Calu3 (cell line): ENCODE data around the gene NLN. TPM values are rescaled to one million over a fixed set of nuclear protein-coding genes. Genes with fewer than 3 reads are reported as not detected.

Experiments
- BruUV-seq: library from RNA; stranded (reverse); fragments of 400-500 nt; replicated peaks from 2 replicates; lab custom pipeline; 2021; lab: Mats Ljungman, UMichigan
- CTCF ChIA-PET: fragments of 300-600 bp; sonication (Branson Sonifier 250); formaldehyde crosslinking; loops from one replicate; lab custom pipeline; 2022; ENCODE audit warnings: antibody characterized with exemption; lab: Charles Lee
- DNase-seq: peaks from one replicate; pipeline ENCODE4 v3.0.0; 2022
- H3K27ac Mint-ChIP-seq: one replicate; pipeline ENCODE4 v1.8.0; 2022; ENCODE audit warnings: mixed read lengths; ENCODE audit not compliant: unreplicated experiment
- H3K27me3 Mint-ChIP-seq: one replicate; pipeline ENCODE4 v1.8.0; 2022; ENCODE audit warnings: mixed read lengths; ENCODE audit not compliant: unreplicated experiment
- H3K36me3 Mint-ChIP-seq: one replicate; pipeline ENCODE4 v1.8.0; 2022; ENCODE audit warnings: mild to moderate bottlenecking, moderate library complexity, mixed read lengths; ENCODE audit not compliant: insufficient read depth, unreplicated experiment
- H3K4me1 Mint-ChIP-seq: one replicate; pipeline ENCODE4 v1.8.0; 2022; ENCODE audit warnings: mild to moderate bottlenecking, low read depth, mixed read lengths; ENCODE audit not compliant: unreplicated experiment
- H3K4me3 Mint-ChIP-seq: one replicate; pipeline ENCODE4 v1.8.0; 2022; ENCODE audit warnings: mild to moderate bottlenecking, low read depth, moderate library complexity, mixed read lengths; ENCODE audit not compliant: unreplicated experiment
- H3K9me3 Mint-ChIP-seq: one replicate; pipeline ENCODE4 v1.8.0; 2022; ENCODE audit warnings: low read depth, mixed read lengths; ENCODE audit not compliant: unreplicated experiment
- intact Hi-C: fragments of 100-400 bp; cut with micrococcal nuclease; formaldehyde crosslinking; loops from one replicate; pipeline ENCODE4 v1.10.0; 2022; ENCODE audit not compliant: unreplicated experiment
- total RNA-seq: library from RNA; stranded (reverse); gene quantifications from 2 replicates; pipeline ENCODE4 v1.2.3, GENCODE V29; 2022
- TF ChIP-seq, protein P1 (sequence below): fragments of 200-600 bp; IDR thresholded peaks from one replicate; pipeline ENCODE4 v1.8.0; 2022; ENCODE audit warnings: antibody characterized with exemption; ENCODE audit not compliant: unreplicated experiment

Gene NLN
- total RNA-seq, 1 experiment from 2014 or later, result 47.9 TPM

DNA sequence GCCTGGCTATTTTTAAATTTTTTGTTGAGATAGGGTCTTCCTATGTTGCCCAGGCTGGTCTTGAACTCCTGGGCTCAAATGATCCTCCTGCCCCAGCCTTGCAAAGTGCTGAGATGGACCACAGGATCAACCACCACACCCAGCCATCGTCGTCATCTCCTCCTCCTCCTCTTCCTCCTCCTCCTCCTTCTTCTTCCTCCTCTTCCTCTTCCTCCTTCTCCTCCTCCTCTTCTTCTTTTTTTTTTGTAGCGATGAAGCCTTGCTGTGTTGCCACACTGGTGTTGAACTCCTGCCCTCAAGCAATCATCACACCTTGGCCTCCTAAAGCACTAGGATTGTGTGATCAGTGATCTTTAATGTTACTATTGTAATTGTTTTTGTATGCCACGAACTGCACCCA, 155.0 kb downstream of the NLN start:
- no peak for DNase-seq
- CTCF ChIA-PET, result no interaction called here
- no TSS peak for BruUV-seq
- no peak overlapping the region for H3K4me3 Mint-ChIP-seq
- TF ChIP-seq, protein P1, sequence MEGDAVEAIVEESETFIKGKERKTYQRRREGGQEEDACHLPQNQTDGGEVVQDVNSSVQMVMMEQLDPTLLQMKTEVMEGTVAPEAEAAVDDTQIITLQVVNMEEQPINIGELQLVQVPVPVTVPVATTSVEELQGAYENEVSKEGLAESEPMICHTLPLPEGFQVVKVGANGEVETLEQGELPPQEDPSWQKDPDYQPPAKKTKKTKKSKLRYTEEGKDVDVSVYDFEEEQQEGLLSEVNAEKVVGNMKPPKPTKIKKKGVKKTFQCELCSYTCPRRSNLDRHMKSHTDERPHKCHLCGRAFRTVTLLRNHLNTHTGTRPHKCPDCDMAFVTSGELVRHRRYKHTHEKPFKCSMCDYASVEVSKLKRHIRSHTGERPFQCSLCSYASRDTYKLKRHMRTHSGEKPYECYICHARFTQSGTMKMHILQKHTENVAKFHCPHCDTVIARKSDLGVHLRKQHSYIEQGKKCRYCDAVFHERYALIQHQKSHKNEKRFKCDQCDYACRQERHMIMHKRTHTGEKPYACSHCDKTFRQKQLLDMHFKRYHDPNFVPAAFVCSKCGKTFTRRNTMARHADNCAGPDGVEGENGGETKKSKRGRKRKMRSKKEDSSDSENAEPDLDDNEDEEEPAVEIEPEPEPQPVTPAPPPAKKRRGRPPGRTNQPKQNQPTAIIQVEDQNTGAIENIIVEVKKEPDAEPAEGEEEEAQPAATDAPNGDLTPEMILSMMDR, result no peak
- H3K4me1 Mint-ChIP-seq, result no peaks in the 10 kb centered on the region
- peaks cover 6% of the 10 kb centered on the region for H3K9me3 Mint-ChIP-seq
- intact Hi-C loops, result no loop called here
- H3K36me3 Mint-ChIP-seq, result no peaks in the 10 kb centered on the region
- H3K27me3 Mint-ChIP-seq, result no peaks in the 10 kb centered on the region
- no peak overlapping the region for H3K27ac Mint-ChIP-seq

Other genes starting within 250 kb of the NLN start
- gene ADAMTS6, start 240.3 kb upstream of the NLN start, total RNA-seq, result 0.86 and 1.2 TPM in 2 replicates
- 42.7 and 45.2 TPM in 2 replicates for gene CENPK, start 159.0 kb upstream of the NLN start, total RNA-seq
- gene PPWD1, start 158.9 kb upstream of the NLN start, total RNA-seq, result 28.0 and 32.5 TPM in 2 replicates
- 12.0 and 12.5 TPM in 2 replicates for gene TRIM23, start 97.9 kb upstream of the NLN start, total RNA-seq
- gene SHLD3, start 97.2 kb upstream of the NLN start, total RNA-seq, result 4.5 and 4.7 TPM in 2 replicates
- gene TRAPPC13, start 97.2 kb upstream of the NLN start, total RNA-seq, result 27.6 and 28.2 TPM in 2 replicates
- 3.9 and 6.8 TPM in 2 replicates for gene SGTB, start 96 bp upstream of the NLN start, total RNA-seq
- 81.4 and 98.4 TPM in 2 replicates for gene ERBIN, start 204.4 kb downstream of the NLN start, total RNA-seq